ENCODE data around the gene LAMC2. TPM values are rescaled to one million over a fixed set of nuclear protein-coding genes. Genes with fewer than 3 reads are reported as not detected.

Gene LAMC2
- total RNA-seq, 2 donors from 2014 or later = 0.54 to 4.5 TPM

- TF ChIP-seq CTCF (IDR thresholded peaks at IDR 0.05) = no peak
- Histone ChIP-seq H3K4me3 (no peak overlapping the region), H3K36me3 (no peaks in the 10 kb centered on the region), H3K9me3 (no peaks in the 10 kb centered on the region), H3K27ac (no peak overlapping the region), H3K4me1 (ENCODE audit: control insufficient read depth in 1 of 2, low read depth in 2 of 2) (no peaks in the 10 kb centered on the region), H3K27me3 (replicated peaks; ENCODE audit: insufficient read depth) (no peaks in the 10 kb centered on the region)
- no peak for ATAC-seq (ENCODE audit: insufficient number of reproducible peaks, low FRiP score, low read depth)
- DNase-seq (ENCODE audit: low spot score) = no peak
These were observed 24.7 kb upstream of the LAMC2 start for GRCh38 chr1:183161391-183161790.

GRCh38 chr1:183163316-183163715 lies 22.7 kb upstream of the LAMC2 start:
- Histone ChIP-seq H3K27me3 (replicated peaks; ENCODE audit: insufficient read depth) (no peaks in the 10 kb centered on the region), H3K9me3 (no peaks in the 10 kb centered on the region), H3K36me3 (no peaks in the 10 kb centered on the region), H3K4me1 (ENCODE audit: control insufficient read depth in 1 of 2, low read depth in 2 of 2) (no peaks in the 10 kb centered on the region), H3K4me3 (no peak overlapping the region), H3K27ac (no peak overlapping the region)
- no peak for ATAC-seq (ENCODE audit: insufficient number of reproducible peaks, low FRiP score, low read depth)
- no peak for TF ChIP-seq CTCF (IDR thresholded peaks at IDR 0.05)
- no peak for DNase-seq (ENCODE audit: low spot score)

- no peaks in the 10 kb centered on the region for H3K36me3 ChIP-seq
- DNase-seq (ENCODE audit: low spot score) = no peak
- no peak for ATAC-seq (ENCODE audit: insufficient number of reproducible peaks, low FRiP score, low read depth)
- no peak overlapping the region for H3K4me3 ChIP-seq
- H3K27ac ChIP-seq = no peak overlapping the region
- no peaks in the 10 kb centered on the region for H3K4me1 ChIP-seq (ENCODE audit: control insufficient read depth in 1 of 2, low read depth in 2 of 2)
- H3K9me3 ChIP-seq = no peaks in the 10 kb centered on the region
- TF ChIP-seq CTCF (IDR thresholded peaks at IDR 0.05) = no peak
- no peaks in the 10 kb centered on the region for H3K27me3 ChIP-seq (replicated peaks; ENCODE audit: insufficient read depth)
These were observed 21.7 kb upstream of the LAMC2 start for GRCh38 chr1:183164340-183164739.

- Histone ChIP-seq H3K36me3 (no peaks in the 10 kb centered on the region), H3K9me3 (no peaks in the 10 kb centered on the region), H3K27me3 (replicated peaks; ENCODE audit: insufficient read depth) (no peaks in the 10 kb centered on the region), H3K27ac (no peak overlapping the region), H3K4me1 (ENCODE audit: control insufficient read depth in 1 of 2, low read depth in 2 of 2) (no peaks in the 10 kb centered on the region), H3K4me3 (no peak overlapping the region)
- ATAC-seq (ENCODE audit: insufficient number of reproducible peaks, low FRiP score, low read depth) = no peak
- no peak for TF ChIP-seq CTCF (IDR thresholded peaks at IDR 0.05)
- DNase-seq (ENCODE audit: low spot score) = no peak
These were observed 21.1 kb upstream of the LAMC2 start for GRCh38 chr1:183164963-183165362.

- no peak overlapping the region for H3K27ac ChIP-seq
- no peak for ATAC-seq (ENCODE audit: insufficient number of reproducible peaks, low FRiP score, low read depth)
These were observed 20.6 kb upstream of the LAMC2 start for GRCh38 chr1:183165456-183165855.

More at GRCh38 chr1:183165456-183165855, 20.6 kb upstream of the LAMC2 start:
- Histone ChIP-seq H3K36me3 (no peaks in the 10 kb centered on the region), H3K4me3 (no peak overlapping the region), H3K4me1 (ENCODE audit: control insufficient read depth in 1 of 2, low read depth in 2 of 2) (no peaks in the 10 kb centered on the region), H3K27me3 (replicated peaks; ENCODE audit: insufficient read depth) (no peaks in the 10 kb centered on the region), H3K9me3 (no peaks in the 10 kb centered on the region)
- TF ChIP-seq CTCF (IDR thresholded peaks at IDR 0.05) = no peak
- no peak for DNase-seq (ENCODE audit: low spot score)

Measured in thoracic aorta (tissue), 2 donors.